Uterus (tissue), 4 donors: Measurements from ENCODE around the gene SLC25A34. TPM values are rescaled to one million over a fixed set of nuclear protein-coding genes. Genes with fewer than 3 reads are reported as not detected.

Experiments used
- DNase-seq, 2 donors: peaks; one replicate each; pipeline ENCODE4 v3.0.0-alpha.2; 2019 to 2020
- H3K27ac ChIP-seq, 2 donors: fragments of 200-600 bp; sonication (generic); 1 replicate in 1 of 2; 2 replicates in 1 of 2; pipeline ENCODE4 v1.5.1; 2016 to 2018
- H3K27me3 ChIP-seq, 2 donors: fragments of 200-600 bp; sonication (generic); one replicate each; pipeline ENCODE4 v1.5.1; 2018 to 2019; ENCODE audit warnings: control low read depth in 1 of 2
- H3K36me3 ChIP-seq, 2 donors: fragments of 200-600 bp; sonication (generic); one replicate each; pipeline ENCODE4 v1.5.1; 2019; ENCODE audit warnings: control low read depth in 1 of 2
- H3K4me1 ChIP-seq, 2 donors: fragments of 200-600 bp; sonication (generic); one replicate each; pipeline ENCODE4 v1.5.1; 2018 to 2019; ENCODE audit warnings: control low read depth in 1 of 2
- H3K4me3 ChIP-seq, 2 donors: fragments of 200-600 bp; sonication (generic); 1 replicate in 1 of 2; 2 replicates in 1 of 2; pipeline ENCODE4 v1.5.1; 2018 to 2019; ENCODE audit warnings: mild to moderate bottlenecking in 1 of 2
- H3K9me3 ChIP-seq, 2 donors: fragments of 200-600 bp; sonication (generic); one replicate each; pipeline ENCODE4 v1.5.1; 2019; ENCODE audit warnings: control low read depth in 1 of 2
- POLR2A ChIP-seq, 2 donors: fragments of 450-650 bp; IDR thresholded peaks; one replicate each; pipeline ENCODE4 v1.6.1; 2016; ENCODE audit warnings: antibody characterized with exemption in 2 of 2, mild to moderate bottlenecking in 1 of 2, moderate library complexity in 1 of 2
- intact Hi-C: fragments of 100-400 bp; cut with DNase I; formaldehyde crosslinking; loops from one replicate; pipeline ENCODE4 v1.15.1; 2023; ENCODE audit warnings: low total_unique reads
- total RNA-seq, 4 donors: library from RNA; depleted of rRNA in 3 of 4; stranded (reverse); fragments of >200 nt in 3 of 4; gene quantifications; one replicate each; pipeline versions ENCODE4 v1.1.0 to v1.2.4, GENCODE V29; 2014 to 2023
- TF ChIP-seq, protein P1 (sequence below), 4 experiments: fragments of 200-600 bp in 2 of 4; fragments of 450-650 bp in 2 of 4; sonication (generic) in 2 of 4; IDR thresholded peaks; one replicate each; pipeline ENCODE4 v1.5.1; 2016 to 2019; ENCODE audit warnings: antibody characterized with exemption in 4 of 4, mild to moderate bottlenecking in 2 of 4, moderate library complexity in 1 of 4
- donor health status: DM: yes; HTN: yes; CAD: no.

Gene SLC25A34
- total RNA-seq, 4 donors from 2014 or later: 0.29 to 2.1 (median 1.6) TPM; not detected in 1

DNA sequence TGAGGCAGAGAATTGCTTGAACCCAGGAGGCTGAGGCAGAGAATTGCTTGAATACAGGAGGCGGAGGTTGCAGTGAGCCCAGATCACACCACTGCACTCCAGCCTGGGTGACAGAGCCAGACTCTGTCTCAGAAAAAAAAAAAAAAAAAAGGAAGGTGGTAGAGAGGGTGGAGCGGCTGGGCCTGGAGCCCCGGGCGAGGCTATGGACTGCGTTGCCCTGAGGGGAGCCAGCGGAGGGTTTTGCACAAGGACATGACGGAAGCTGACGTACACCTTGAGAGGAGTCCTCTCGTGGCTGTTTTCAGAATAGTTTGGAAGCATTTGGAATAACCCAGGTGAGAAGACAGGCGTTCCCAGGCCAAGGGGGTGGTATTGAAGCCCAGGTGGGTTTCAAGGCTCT, 15.7 kb downstream of the SLC25A34 start:
- H3K27ac ChIP-seq: no peak overlapping the region
- H3K27me3 ChIP-seq: no peaks in the 10 kb centered on the region
- TF ChIP-seq, protein P1, sequence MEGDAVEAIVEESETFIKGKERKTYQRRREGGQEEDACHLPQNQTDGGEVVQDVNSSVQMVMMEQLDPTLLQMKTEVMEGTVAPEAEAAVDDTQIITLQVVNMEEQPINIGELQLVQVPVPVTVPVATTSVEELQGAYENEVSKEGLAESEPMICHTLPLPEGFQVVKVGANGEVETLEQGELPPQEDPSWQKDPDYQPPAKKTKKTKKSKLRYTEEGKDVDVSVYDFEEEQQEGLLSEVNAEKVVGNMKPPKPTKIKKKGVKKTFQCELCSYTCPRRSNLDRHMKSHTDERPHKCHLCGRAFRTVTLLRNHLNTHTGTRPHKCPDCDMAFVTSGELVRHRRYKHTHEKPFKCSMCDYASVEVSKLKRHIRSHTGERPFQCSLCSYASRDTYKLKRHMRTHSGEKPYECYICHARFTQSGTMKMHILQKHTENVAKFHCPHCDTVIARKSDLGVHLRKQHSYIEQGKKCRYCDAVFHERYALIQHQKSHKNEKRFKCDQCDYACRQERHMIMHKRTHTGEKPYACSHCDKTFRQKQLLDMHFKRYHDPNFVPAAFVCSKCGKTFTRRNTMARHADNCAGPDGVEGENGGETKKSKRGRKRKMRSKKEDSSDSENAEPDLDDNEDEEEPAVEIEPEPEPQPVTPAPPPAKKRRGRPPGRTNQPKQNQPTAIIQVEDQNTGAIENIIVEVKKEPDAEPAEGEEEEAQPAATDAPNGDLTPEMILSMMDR (IDR thresholded peaks at IDR 0.05): no peak
- TF ChIP-seq POLR2A (IDR thresholded peaks at IDR 0.05): no peak
- no peaks in the 10 kb centered on the region for H3K36me3 ChIP-seq
- intact Hi-C loops: no loop called here
- H3K9me3 ChIP-seq: no peaks in the 10 kb centered on the region
- H3K4me3 ChIP-seq: no peak overlapping the region
- peaks cover 9 to 16% of the 10 kb centered on the region in 2 donors for H3K4me1 ChIP-seq
- DNase-seq: no peak

DNA sequence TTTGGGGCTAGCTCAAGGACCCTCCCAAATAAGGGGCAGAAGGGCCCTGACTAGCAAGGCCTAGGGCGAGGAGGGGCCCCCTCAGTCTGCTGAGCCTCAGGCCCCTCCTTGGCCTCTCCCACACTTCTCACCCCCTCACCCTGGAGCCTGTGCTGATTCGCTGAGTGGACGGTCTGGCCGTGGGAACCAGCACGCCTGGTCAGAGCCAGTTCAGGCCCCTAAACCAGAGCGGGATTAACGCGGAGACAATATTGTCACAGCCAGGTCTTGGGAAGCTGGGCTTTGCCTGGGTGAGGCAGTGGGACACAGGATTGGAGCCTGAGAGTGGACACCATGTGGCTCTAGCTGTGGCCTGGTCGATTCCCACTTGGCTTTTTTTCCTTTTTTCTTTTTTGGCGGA, 17.7 kb downstream of the SLC25A34 start:
- intact Hi-C loops: no loop called here

DNA sequence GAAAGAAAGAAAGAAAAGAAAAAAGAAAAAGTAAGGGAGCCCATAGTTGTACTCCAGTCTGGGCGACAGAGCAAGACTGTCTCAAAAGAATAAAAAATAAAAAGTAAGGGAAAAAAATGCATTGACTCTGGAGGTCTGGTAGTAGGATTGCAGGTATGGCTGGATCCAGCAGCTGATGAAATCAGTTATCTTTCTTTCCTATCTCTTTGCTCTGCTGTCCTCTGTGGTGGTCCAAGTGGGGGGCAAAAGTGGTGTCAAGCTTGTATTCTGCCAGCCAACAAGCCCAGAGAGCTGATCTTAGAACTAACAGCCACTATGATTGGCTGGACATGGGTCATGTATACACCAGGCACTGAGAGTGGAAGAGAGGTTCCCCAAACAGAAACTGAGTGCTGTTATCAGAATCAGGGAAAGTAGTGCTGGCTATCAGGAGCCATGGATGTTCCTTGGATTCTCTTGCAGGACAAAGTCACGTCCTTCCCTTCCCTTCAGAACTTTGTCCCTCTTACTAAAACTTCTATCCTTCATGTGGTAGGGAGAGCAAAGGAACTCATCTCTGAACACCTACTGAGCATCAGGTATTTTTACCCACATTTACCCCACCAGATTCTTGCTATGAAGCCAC, 19.1 kb downstream of the SLC25A34 start:
- Histone ChIP-seq H3K27ac (no peak overlapping the region), H3K9me3 (no peaks in the 10 kb centered on the region), H3K36me3 (no peaks in the 10 kb centered on the region), H3K4me1 (peaks cover 0 to 4% of the 10 kb centered on the region in 2 donors), H3K4me3 (no peak overlapping the region), H3K27me3 (no peaks in the 10 kb centered on the region)
- TF ChIP-seq, protein P1 (IDR thresholded peaks at IDR 0.05): no peak
- no peak for TF ChIP-seq POLR2A (IDR thresholded peaks at IDR 0.05)
- DNase-seq: no peak
- intact Hi-C loops: no loop called here

More for the DNA sequence above, 17.7 kb downstream of the SLC25A34 start:
- Histone ChIP-seq H3K27me3 (no peaks in the 10 kb centered on the region), H3K27ac (peak overlapping the region in 1 of 2 donors; percentile 13), H3K9me3 (no peaks in the 10 kb centered on the region), H3K4me3 (no peak overlapping the region), H3K36me3 (no peaks in the 10 kb centered on the region), H3K4me1 (peaks cover 9 to 14% of the 10 kb centered on the region in 2 donors)
- no peak for DNase-seq
- TF ChIP-seq, protein P1 (IDR thresholded peaks at IDR 0.05): no peak
- no peak for TF ChIP-seq POLR2A (IDR thresholded peaks at IDR 0.05)

DNA sequence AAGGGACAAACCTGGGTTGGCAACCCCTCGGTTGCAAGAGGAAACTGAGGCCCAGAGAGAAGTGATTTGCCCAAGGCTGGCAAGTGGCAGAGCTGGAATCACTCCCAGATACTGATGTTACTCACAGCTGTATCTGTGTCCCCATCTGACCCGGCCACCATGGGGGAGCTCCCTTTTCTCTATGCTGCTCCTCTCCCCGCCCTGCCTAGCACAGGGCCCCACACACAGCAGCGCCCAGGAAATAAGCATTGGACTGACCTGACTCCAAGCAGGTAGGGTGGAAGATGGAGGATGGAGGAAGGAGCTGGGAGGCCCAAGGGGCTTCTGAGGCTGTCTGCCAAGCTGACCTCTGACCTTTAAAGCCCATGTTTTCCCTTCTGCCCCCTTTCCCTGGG, 19.6 kb downstream of the SLC25A34 start:
- no peaks in the 10 kb centered on the region for H3K27me3 ChIP-seq
- no peaks in the 10 kb centered on the region for H3K9me3 ChIP-seq
- TF ChIP-seq POLR2A (IDR thresholded peaks at IDR 0.05): no peak
- TF ChIP-seq, protein P1 (IDR thresholded peaks at IDR 0.05): no peak
- H3K36me3 ChIP-seq: no peaks in the 10 kb centered on the region
- H3K4me3 ChIP-seq: no peak overlapping the region
- H3K4me1 ChIP-seq: peaks cover 0 to 4% of the 10 kb centered on the region in 2 donors
- no peak for DNase-seq
- H3K27ac ChIP-seq: no peak overlapping the region
- intact Hi-C loops: no loop called here

DNA sequence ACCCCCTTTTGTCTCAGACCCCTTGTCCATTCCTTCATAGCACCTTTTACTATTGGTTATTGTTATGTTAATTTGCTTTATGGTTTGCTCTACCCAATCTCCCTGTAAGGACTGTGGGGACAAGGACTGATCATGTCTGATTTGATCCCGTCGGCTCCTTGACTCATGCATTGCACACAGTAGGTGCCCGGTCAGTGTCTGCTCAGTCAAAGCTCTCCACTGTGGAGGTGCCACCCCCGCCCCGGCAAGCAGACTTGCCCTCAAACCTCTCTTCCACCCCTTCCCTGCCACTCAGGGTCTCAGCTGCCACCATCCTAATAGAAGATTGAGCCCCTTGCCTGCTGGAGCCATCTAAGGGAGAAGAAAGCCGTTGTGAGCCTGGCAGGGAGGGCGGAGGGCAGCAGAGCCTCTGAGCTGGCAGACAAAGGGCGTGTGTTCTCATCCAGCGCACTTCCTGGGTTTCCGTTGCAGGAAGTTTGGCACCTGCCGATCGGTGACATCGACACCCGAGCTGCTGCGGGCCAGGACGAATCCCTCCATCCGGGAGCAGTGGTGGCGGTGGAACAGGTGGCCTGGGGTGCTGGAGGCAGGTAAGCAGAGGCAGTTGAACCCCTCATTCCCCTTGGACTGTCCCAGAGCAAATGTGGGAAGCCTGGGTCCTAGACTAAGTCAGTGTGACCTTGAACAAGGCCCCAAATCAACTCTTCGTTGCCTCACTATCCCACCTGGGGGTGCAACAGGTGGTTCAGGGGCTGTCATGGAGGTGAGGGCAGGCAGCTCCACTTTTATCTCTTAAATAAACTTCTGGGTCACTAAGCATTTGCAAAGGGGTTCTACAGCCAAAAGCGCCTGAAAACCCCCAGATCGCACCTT, 20.3 kb downstream of the SLC25A34 start:
- Histone ChIP-seq H3K27ac (no peak overlapping the region), H3K4me1 (peaks cover 0 to 4% of the 10 kb centered on the region in 2 donors), H3K27me3 (no peaks in the 10 kb centered on the region), H3K9me3 (no peaks in the 10 kb centered on the region), H3K4me3 (no peak overlapping the region), H3K36me3 (no peaks in the 10 kb centered on the region)
- TF ChIP-seq, protein P1 (IDR thresholded peaks at IDR 0.05): no peak
- no peak for TF ChIP-seq POLR2A (IDR thresholded peaks at IDR 0.05)
- DNase-seq: no peak
- intact Hi-C loops: no loop called here
